GM18507 (cell line): Measurements from ENCODE around the gene GALNT2.

Experiments
- DNase-seq: peaks from one replicate; pipeline ENCODE4 v3.0.0; 2011; ENCODE audit warnings: low read depth; ENCODE audit not compliant: insufficient read length; ENCODE audit errors: extremely low spot score
- FAIRE-seq: peaks from 2 replicates; lab custom pipeline; 2011; peaks lifted over from hg19 to GRCh38; lab: Jason Lieb, UNC

Gene GALNT2

GRCh38 chr1:230123280-230124185 lies 56.5 kb downstream of the GALNT2 start:
- FAIRE-seq (peak; percentile 96), DNase-seq (peak; percentile 61)

- FAIRE-seq = no peak
- no peak for DNase-seq
Measured at GRCh38 chr1:230124186-230125128, 57.4 kb downstream of the GALNT2 start.

GRCh38 chr1:230125141-230125540 lies 58.1 kb downstream of the GALNT2 start:
- no peak for DNase-seq
- FAIRE-seq = no peak

GRCh38 chr1:230125640-230126528 lies 58.8 kb downstream of the GALNT2 start:
- FAIRE-seq (no peak), DNase-seq (no peak)

- no peak for DNase-seq
- no peak for FAIRE-seq
Measured at GRCh38 chr1:230126529-230127104, 59.6 kb downstream of the GALNT2 start.

GRCh38 chr1:230127105-230128054 lies 60.3 kb downstream of the GALNT2 start:
- DNase-seq = no peak
- no peak for FAIRE-seq

GRCh38 chr1:230128569-230129285 lies 61.7 kb downstream of the GALNT2 start:
- no peak for FAIRE-seq
- no peak for DNase-seq

- DNase-seq (no peak), FAIRE-seq (no peak)
Measured at GRCh38 chr1:230129341-230129740, 62.3 kb downstream of the GALNT2 start.

- FAIRE-seq = no peak
- DNase-seq = no peak
Measured at GRCh38 chr1:230130172-230130944, 63.3 kb downstream of the GALNT2 start.

- FAIRE-seq = no peak
- no peak for DNase-seq
Measured at GRCh38 chr1:230131457-230131856, 64.4 kb downstream of the GALNT2 start.

- DNase-seq (no peak), FAIRE-seq (no peak)
Measured at GRCh38 chr1:230132758-230133157, 65.7 kb downstream of the GALNT2 start.

- DNase-seq (no peak), FAIRE-seq (no peak)
Measured at GRCh38 chr1:230135726-230136125, 68.7 kb downstream of the GALNT2 start.

- FAIRE-seq (no peak), DNase-seq (no peak)
Measured at GRCh38 chr1:230136453-230137336, 69.7 kb downstream of the GALNT2 start.

GRCh38 chr1:230137337-230137815 lies 70.3 kb downstream of the GALNT2 start:
- no peak for FAIRE-seq
- no peak for DNase-seq

- FAIRE-seq (no peak), DNase-seq (no peak)
Measured at GRCh38 chr1:230138561-230139239, 71.7 kb downstream of the GALNT2 start.
